ENCODE data around the gene SPDYE1.
"Not testable (repeated sequence)": the region's sequence is repeated elsewhere in the genome, so short reads cannot be mapped to it uniquely, and the experiment has no call there.

- TF ChIP-seq, protein P1, sequence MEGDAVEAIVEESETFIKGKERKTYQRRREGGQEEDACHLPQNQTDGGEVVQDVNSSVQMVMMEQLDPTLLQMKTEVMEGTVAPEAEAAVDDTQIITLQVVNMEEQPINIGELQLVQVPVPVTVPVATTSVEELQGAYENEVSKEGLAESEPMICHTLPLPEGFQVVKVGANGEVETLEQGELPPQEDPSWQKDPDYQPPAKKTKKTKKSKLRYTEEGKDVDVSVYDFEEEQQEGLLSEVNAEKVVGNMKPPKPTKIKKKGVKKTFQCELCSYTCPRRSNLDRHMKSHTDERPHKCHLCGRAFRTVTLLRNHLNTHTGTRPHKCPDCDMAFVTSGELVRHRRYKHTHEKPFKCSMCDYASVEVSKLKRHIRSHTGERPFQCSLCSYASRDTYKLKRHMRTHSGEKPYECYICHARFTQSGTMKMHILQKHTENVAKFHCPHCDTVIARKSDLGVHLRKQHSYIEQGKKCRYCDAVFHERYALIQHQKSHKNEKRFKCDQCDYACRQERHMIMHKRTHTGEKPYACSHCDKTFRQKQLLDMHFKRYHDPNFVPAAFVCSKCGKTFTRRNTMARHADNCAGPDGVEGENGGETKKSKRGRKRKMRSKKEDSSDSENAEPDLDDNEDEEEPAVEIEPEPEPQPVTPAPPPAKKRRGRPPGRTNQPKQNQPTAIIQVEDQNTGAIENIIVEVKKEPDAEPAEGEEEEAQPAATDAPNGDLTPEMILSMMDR (IDR thresholded peaks at IDR 0.05), result not testable (repeated sequence)
- TF ChIP-seq POLR2A (IDR thresholded peaks at IDR 0.05), result not testable (repeated sequence)
These were observed 25.2 kb downstream of the SPDYE1 start for GRCh38 chr7:44022796-44023467.
